HL-60 (cell line): ENCODE measurements around the gene TMEFF1.

Source experiments
- DNase-seq, 2 experiments: peaks; one replicate each; pipeline ENCODE4 v3.0.0-alpha.2; 2010 to 2020; ENCODE audit warnings: low read depth in 1 of 2, low spot score in 1 of 2
- H3K27ac ChIP-seq: fragments of 250-450 bp; sonication (Bioruptor Pico); replicated peaks from 2 replicates; pipeline ENCODE4 v1.5.1; 2020; ENCODE audit warnings: mild to moderate bottlenecking, moderate library complexity
- H3K27me3 ChIP-seq: fragments of 250-450 bp; sonication (Bioruptor Pico); 2 replicates; pipeline ENCODE4 v1.5.1; 2021; ENCODE audit warnings: mild to moderate bottlenecking, moderate library complexity; ENCODE audit not compliant: insufficient read depth, poor library complexity, severe bottlenecking
- H3K4me3 ChIP-seq: replicated peaks from 2 replicates; pipeline ENCODE4 v1.5.1; 2011; ENCODE audit warnings: mild to moderate bottlenecking, control low read depth, low read length; ENCODE audit not compliant: insufficient read depth
- GABPA ChIP-seq: IDR thresholded peaks from 2 replicates; pipeline ENCODE4 v1.6.1; 2012; ENCODE audit warnings: low read depth
- POLR2AphosphoS5 ChIP-seq: IDR thresholded peaks from 2 replicates; pipeline ENCODE4 v1.6.1; 2012; ENCODE audit warnings: low read depth
- SPI1 ChIP-seq: IDR thresholded peaks from 2 replicates; pipeline ENCODE4 v1.6.1; 2012; ENCODE audit warnings: low read depth, mild to moderate bottlenecking, borderline replicate concordance
- TF ChIP-seq, protein P1 (sequence below): IDR thresholded peaks from 2 replicates; pipeline ENCODE4 v1.6.1; 2012; ENCODE audit warnings: low read depth; ENCODE audit not compliant: insufficient replicate concordance
- TF ChIP-seq, protein P2 (sequence below): IDR thresholded peaks from one replicate; pipeline ENCODE4 v1.5.1; 2011; ENCODE audit warnings: low read length, control low read depth, inconsistent platforms; ENCODE audit not compliant: insufficient read depth

Gene TMEFF1

DNA sequence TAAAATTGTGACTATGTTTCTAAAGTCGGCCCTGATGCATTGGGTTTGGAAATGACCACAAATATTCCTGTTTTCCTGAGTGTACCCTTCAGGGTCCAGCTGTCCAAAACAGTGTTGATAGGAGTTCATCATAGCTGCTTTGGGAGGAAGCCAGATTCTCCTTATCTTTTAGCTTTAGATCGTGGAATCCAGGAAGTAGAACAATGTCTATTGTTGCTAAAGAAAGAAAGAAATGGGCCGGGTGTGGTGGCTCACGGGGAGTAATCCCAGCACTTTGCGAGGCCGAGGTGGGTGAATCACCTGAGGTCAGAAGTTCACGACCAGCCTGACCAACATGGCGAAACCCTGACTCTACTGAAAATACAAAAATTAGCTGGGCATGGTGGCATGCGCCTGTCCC is 114.4 kb downstream of the TMEFF1 start:
- H3K27me3 ChIP-seq: peaks cover 2% of the 10 kb centered on the region

DNA sequence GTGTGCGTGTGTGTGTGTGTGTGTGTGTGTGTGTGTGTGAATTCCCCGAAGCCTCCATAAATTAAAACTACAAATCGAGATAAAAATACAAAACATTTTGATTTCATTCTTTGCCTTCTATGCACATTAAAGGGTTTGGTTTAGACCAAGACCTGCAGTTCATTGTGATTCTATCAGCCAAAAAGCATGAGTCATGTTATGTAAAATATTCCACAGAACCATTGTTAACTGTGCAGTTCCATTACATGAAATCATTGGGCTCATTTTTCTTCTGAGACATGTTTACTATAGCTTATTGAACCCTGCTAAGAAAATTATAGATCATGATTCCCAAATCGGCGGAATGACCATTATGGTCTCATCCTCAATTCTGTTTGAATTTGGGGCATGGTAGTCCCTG is 116.6 kb downstream of the TMEFF1 start:
- TF ChIP-seq SPI1 (no peak), POLR2AphosphoS5 (no peak), GABPA (no peak)
- TF ChIP-seq, protein P1, sequence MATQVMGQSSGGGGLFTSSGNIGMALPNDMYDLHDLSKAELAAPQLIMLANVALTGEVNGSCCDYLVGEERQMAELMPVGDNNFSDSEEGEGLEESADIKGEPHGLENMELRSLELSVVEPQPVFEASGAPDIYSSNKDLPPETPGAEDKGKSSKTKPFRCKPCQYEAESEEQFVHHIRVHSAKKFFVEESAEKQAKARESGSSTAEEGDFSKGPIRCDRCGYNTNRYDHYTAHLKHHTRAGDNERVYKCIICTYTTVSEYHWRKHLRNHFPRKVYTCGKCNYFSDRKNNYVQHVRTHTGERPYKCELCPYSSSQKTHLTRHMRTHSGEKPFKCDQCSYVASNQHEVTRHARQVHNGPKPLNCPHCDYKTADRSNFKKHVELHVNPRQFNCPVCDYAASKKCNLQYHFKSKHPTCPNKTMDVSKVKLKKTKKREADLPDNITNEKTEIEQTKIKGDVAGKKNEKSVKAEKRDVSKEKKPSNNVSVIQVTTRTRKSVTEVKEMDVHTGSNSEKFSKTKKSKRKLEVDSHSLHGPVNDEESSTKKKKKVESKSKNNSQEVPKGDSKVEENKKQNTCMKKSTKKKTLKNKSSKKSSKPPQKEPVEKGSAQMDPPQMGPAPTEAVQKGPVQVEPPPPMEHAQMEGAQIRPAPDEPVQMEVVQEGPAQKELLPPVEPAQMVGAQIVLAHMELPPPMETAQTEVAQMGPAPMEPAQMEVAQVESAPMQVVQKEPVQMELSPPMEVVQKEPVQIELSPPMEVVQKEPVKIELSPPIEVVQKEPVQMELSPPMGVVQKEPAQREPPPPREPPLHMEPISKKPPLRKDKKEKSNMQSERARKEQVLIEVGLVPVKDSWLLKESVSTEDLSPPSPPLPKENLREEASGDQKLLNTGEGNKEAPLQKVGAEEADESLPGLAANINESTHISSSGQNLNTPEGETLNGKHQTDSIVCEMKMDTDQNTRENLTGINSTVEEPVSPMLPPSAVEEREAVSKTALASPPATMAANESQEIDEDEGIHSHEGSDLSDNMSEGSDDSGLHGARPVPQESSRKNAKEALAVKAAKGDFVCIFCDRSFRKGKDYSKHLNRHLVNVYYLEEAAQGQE: no peak
- TF ChIP-seq, protein P2, sequence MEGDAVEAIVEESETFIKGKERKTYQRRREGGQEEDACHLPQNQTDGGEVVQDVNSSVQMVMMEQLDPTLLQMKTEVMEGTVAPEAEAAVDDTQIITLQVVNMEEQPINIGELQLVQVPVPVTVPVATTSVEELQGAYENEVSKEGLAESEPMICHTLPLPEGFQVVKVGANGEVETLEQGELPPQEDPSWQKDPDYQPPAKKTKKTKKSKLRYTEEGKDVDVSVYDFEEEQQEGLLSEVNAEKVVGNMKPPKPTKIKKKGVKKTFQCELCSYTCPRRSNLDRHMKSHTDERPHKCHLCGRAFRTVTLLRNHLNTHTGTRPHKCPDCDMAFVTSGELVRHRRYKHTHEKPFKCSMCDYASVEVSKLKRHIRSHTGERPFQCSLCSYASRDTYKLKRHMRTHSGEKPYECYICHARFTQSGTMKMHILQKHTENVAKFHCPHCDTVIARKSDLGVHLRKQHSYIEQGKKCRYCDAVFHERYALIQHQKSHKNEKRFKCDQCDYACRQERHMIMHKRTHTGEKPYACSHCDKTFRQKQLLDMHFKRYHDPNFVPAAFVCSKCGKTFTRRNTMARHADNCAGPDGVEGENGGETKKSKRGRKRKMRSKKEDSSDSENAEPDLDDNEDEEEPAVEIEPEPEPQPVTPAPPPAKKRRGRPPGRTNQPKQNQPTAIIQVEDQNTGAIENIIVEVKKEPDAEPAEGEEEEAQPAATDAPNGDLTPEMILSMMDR: no peak
- DNase-seq: no peak
- no peak overlapping the region for H3K4me3 ChIP-seq
- no peaks in the 10 kb centered on the region for H3K27me3 ChIP-seq
- H3K27ac ChIP-seq: no peak overlapping the region

More for the DNA sequence above, 114.4 kb downstream of the TMEFF1 start:
- TF ChIP-seq, protein P1: no peak
- TF ChIP-seq POLR2AphosphoS5 (no peak), SPI1 (no peak), GABPA (no peak)
- TF ChIP-seq, protein P2: no peak
- DNase-seq: no peak
- no peak overlapping the region for H3K4me3 ChIP-seq
- no peak overlapping the region for H3K27ac ChIP-seq

DNA sequence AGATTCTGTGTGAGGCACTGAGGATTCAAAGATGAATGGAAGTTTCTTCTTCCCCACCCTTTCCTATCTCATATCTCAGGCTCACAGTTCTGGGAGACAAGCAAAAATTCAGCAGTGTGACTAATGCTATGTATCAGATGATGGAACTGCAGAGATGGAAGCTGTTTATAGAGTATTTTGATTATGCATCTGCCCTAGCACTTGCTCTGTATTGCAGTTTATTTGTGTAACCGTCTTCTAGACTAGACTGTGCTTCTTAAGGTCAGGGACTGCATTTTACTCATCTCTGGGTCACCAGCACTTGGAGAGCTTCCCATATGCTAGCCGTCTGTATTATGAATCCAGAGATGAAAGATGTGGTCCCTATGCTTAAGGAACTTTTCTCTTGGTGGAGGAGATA is 117.5 kb downstream of the TMEFF1 start:
- Histone ChIP-seq H3K27ac (no peak overlapping the region), H3K4me3 (no peak overlapping the region), H3K27me3 (no peaks in the 10 kb centered on the region)
- no peak for TF ChIP-seq POLR2AphosphoS5
- TF ChIP-seq GABPA: no peak
- TF ChIP-seq SPI1: no peak
- TF ChIP-seq, protein P1: no peak
- TF ChIP-seq, protein P2: no peak
- no peak for DNase-seq
